ENCODE data around the gene CMBL. TPM values are rescaled to one million over a fixed set of nuclear protein-coding genes. Genes with fewer than 3 reads are reported as not detected.
"Not testable (repeated sequence)": the region's sequence is repeated elsewhere in the genome, so short reads cannot be mapped to it uniquely, and the experiment has no call there.

CMBL gene
- total RNA-seq, 1 donor from 2014 or later, result 20.5 TPM

DNA sequence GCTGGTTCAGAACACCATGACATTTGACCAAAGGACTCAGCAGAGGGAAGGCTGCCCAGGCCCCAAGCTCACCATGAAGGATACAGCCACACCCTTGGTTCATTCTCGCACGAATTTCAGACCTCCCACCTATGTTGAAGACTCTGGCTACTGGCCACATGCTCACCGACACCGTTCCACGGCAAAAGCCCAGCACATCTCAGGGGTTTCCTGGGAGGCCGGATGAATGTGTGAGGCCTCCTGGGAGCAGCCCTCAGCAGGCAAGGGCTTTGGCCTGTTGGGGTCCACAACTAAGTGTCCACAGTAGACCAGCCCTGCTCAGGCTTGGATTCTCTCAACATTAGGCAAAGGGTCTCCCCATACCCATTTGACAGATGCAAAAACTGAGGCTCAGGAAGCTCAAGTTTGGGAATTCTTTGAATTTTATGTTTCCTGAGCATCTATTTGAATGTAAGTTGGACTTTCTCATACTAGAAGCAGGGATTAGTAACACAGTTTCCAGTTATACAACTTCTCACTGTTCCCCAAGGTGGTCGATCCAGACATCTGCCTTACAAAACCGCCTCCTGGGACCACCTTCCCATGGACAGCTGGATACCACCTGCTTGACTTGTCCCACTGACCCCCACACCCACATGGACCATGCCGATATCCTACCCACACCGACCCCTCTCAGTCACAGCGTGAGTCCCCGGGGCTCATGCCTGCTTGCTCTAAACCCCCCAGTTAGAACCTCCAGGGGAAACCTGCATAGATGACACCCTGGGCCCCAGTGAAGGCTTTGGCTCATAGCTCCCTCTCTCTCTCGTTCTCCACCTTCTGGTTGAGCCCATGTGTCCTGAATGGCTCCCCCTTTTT is 29.7 kb downstream of the CMBL start:
- Mint-ChIP-seq H3K36me3 (ENCODE audit: low read depth) (peaks cover 4% of the 10 kb centered on the region), H3K27ac (ENCODE audit: unreplicated experiment) (no peak overlapping the region), H3K4me1 (ENCODE audit: low read depth) (no peaks in the 10 kb centered on the region), H3K4me3 (ENCODE audit: unreplicated experiment) (no peak overlapping the region), H3K9me3 (ENCODE audit: low read depth) (no peaks in the 10 kb centered on the region), H3K27me3 (ENCODE audit: low read depth) (no peaks in the 10 kb centered on the region)
- peak; percentile 73 for DNase-seq (ENCODE audit: low spot score)
- TF ChIP-seq, protein P1, sequence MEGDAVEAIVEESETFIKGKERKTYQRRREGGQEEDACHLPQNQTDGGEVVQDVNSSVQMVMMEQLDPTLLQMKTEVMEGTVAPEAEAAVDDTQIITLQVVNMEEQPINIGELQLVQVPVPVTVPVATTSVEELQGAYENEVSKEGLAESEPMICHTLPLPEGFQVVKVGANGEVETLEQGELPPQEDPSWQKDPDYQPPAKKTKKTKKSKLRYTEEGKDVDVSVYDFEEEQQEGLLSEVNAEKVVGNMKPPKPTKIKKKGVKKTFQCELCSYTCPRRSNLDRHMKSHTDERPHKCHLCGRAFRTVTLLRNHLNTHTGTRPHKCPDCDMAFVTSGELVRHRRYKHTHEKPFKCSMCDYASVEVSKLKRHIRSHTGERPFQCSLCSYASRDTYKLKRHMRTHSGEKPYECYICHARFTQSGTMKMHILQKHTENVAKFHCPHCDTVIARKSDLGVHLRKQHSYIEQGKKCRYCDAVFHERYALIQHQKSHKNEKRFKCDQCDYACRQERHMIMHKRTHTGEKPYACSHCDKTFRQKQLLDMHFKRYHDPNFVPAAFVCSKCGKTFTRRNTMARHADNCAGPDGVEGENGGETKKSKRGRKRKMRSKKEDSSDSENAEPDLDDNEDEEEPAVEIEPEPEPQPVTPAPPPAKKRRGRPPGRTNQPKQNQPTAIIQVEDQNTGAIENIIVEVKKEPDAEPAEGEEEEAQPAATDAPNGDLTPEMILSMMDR (IDR thresholded peaks at IDR 0.05), result no peak

DNA sequence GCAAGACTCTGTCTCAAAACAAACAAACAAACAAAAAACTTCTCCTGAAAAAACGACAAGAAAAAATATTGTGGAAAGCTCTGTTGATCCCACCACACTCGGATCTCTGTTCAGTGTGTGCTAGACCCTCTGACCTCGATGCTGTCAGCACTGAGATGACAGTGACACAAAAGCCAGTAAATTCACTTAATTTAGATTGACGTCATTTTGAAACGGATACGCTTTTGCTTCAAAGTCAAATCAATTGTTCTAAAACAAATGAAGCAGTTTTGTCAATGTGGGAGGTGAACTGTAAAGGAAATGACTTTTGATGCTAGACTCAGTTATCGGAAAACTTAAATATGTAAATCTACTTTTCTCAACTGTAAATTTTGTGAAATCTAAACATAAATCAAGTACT is 31.0 kb downstream of the CMBL start:
- Mint-ChIP-seq H3K27ac (ENCODE audit: unreplicated experiment) (no peak overlapping the region), H3K9me3 (ENCODE audit: low read depth) (no peaks in the 10 kb centered on the region), H3K4me1 (ENCODE audit: low read depth) (peaks cover 7% of the 10 kb centered on the region), H3K4me3 (ENCODE audit: unreplicated experiment) (no peak overlapping the region), H3K27me3 (ENCODE audit: low read depth) (no peaks in the 10 kb centered on the region), H3K36me3 (ENCODE audit: low read depth) (peaks cover 4% of the 10 kb centered on the region)
- TF ChIP-seq, protein P1 (IDR thresholded peaks at IDR 0.05), result no peak
- no peak for DNase-seq (ENCODE audit: low spot score)

DNA sequence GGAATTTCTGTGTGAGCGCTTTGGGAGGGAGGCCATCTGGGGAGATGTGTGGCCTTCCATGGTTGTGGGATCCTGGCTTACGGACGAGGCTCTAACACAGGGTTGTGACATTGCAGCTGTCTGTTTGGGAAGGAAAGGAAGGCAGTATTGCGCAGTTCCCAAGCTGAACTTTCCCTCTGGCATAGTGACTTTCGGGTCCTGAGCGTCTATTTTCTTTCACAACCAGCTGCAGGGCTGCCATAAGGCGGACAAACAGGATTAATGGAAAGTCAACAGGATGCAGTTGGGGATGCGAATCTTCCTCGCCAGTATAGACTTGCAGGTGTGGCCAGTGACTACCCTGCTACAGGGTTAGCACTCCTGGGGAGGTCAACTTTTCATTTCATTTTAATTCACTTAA is 31.7 kb downstream of the CMBL start:
- TF ChIP-seq, protein P1 (IDR thresholded peaks at IDR 0.05), result no peak
- H3K36me3 Mint-ChIP-seq (ENCODE audit: low read depth), result peaks cover 4% of the 10 kb centered on the region
- DNase-seq (ENCODE audit: low spot score), result no peak
- H3K27ac Mint-ChIP-seq (ENCODE audit: unreplicated experiment), result no peak overlapping the region
- no peak overlapping the region for H3K4me3 Mint-ChIP-seq (ENCODE audit: unreplicated experiment)
- no peaks in the 10 kb centered on the region for H3K27me3 Mint-ChIP-seq (ENCODE audit: low read depth)
- no peaks in the 10 kb centered on the region for H3K9me3 Mint-ChIP-seq (ENCODE audit: low read depth)
- peaks cover 7% of the 10 kb centered on the region for H3K4me1 Mint-ChIP-seq (ENCODE audit: low read depth)

DNA sequence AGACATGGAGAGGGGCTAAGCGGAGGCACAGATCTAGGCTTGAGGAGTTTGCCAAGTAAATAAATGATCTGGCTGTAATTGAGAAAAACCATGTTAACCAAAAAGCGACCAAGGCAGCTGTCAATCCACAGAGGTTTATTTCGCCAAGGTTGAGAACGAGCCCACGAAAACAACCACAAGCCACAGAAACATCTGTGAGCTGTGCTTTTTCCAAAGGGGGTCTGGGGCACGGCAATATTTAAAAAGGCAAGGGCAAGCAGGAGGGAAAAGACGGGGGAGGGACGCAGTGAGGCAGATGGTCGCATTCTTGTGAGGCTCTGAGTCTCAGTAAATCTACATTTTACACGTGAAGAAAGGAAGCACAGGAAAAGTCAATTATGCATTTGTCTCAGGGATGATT is 32.2 kb downstream of the CMBL start:
- Mint-ChIP-seq H3K9me3 (ENCODE audit: low read depth) (no peaks in the 10 kb centered on the region), H3K4me1 (ENCODE audit: low read depth) (peaks cover 7% of the 10 kb centered on the region), H3K4me3 (ENCODE audit: unreplicated experiment) (no peak overlapping the region), H3K27ac (ENCODE audit: unreplicated experiment) (no peak overlapping the region), H3K27me3 (ENCODE audit: low read depth) (no peaks in the 10 kb centered on the region), H3K36me3 (ENCODE audit: low read depth) (peaks cover 3% of the 10 kb centered on the region)
- TF ChIP-seq, protein P1 (IDR thresholded peaks at IDR 0.05), result no peak
- DNase-seq (ENCODE audit: low spot score), result peak; percentile 30

DNA sequence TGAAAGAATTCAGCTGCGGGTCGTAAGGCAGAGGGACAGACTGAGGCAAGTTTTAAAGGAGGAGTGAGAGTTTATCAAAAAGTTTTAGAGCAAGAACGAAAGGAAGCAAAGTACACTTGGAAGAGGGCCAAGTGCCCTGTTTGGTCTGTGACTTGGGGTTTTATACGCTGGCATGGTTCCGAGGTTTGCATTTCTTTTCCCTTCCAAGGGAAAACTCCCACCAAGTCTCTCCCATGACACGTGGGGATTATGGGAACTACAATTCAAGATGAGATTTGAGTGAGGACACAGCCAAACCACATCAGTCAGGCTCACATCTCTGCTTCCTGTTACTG is 34.9 kb downstream of the CMBL start:
- not testable (repeated sequence) for H3K27me3 Mint-ChIP-seq (ENCODE audit: low read depth); DNase-seq (ENCODE audit: low spot score); H3K36me3 Mint-ChIP-seq (ENCODE audit: low read depth); H3K27ac Mint-ChIP-seq (ENCODE audit: unreplicated experiment); H3K9me3 Mint-ChIP-seq (ENCODE audit: low read depth); H3K4me3 Mint-ChIP-seq (ENCODE audit: unreplicated experiment)
- peaks cover 18% of the 10 kb centered on the region for H3K4me1 Mint-ChIP-seq (ENCODE audit: low read depth)
